ENCODE results near the gene CCDC81.

Gene CCDC81

GRCh38 chr11:86377972-86378371 lies 3.3 kb downstream of the CCDC81 start:
- no peaks in the 10 kb centered on the region for H3K27me3 ChIP-seq (ENCODE audit: insufficient read depth, poor library complexity, severe bottlenecking)

GRCh38 chr11:86380295-86381059 lies 5.8 kb downstream of the CCDC81 start:
- Histone ChIP-seq H3K27ac (replicated peaks) (no peak overlapping the region), H3K27me3 (ENCODE audit: insufficient read depth, poor library complexity, severe bottlenecking) (no peaks in the 10 kb centered on the region), H3K4me3 (replicated peaks; ENCODE audit: insufficient read depth, low read length) (no peak overlapping the region)
- TF ChIP-seq CTCF (IDR thresholded peaks at IDR 0.05; ENCODE audit: insufficient read depth, low read length) (no peak), SPI1 (IDR thresholded peaks at IDR 0.05; ENCODE audit: borderline replicate concordance, low read depth) (no peak), POLR2AphosphoS5 (IDR thresholded peaks at IDR 0.05; ENCODE audit: low read depth) (no peak), GABPA (IDR thresholded peaks at IDR 0.05; ENCODE audit: low read depth) (no peak), REST (IDR thresholded peaks at IDR 0.05; ENCODE audit: insufficient replicate concordance, low read depth) (no peak)
- DNase-seq (ENCODE audit: low read depth in 1 of 2, low spot score in 1 of 2) = no peak

More at GRCh38 chr11:86377972-86378371, 3.3 kb downstream of the CCDC81 start:
- no peak overlapping the region for H3K27ac ChIP-seq (replicated peaks)
- DNase-seq (ENCODE audit: low read depth in 1 of 2, low spot score in 1 of 2) = no peak
- TF ChIP-seq CTCF (IDR thresholded peaks at IDR 0.05; ENCODE audit: insufficient read depth, low read length) (no peak), POLR2AphosphoS5 (IDR thresholded peaks at IDR 0.05; ENCODE audit: low read depth) (no peak), REST (IDR thresholded peaks at IDR 0.05; ENCODE audit: insufficient replicate concordance, low read depth) (no peak), SPI1 (IDR thresholded peaks at IDR 0.05; ENCODE audit: borderline replicate concordance, low read depth) (no peak), GABPA (IDR thresholded peaks at IDR 0.05; ENCODE audit: low read depth) (no peak)
- H3K4me3 ChIP-seq (replicated peaks; ENCODE audit: insufficient read depth, low read length) = no peak overlapping the region

- TF ChIP-seq SPI1 (IDR thresholded peaks at IDR 0.05; ENCODE audit: borderline replicate concordance, low read depth) = no peak
- no peak for TF ChIP-seq CTCF (IDR thresholded peaks at IDR 0.05; ENCODE audit: insufficient read depth, low read length)
- no peak for TF ChIP-seq POLR2AphosphoS5 (IDR thresholded peaks at IDR 0.05; ENCODE audit: low read depth)
- TF ChIP-seq GABPA (IDR thresholded peaks at IDR 0.05; ENCODE audit: low read depth) = no peak
- no peak for TF ChIP-seq REST (IDR thresholded peaks at IDR 0.05; ENCODE audit: insufficient replicate concordance, low read depth)
- no peaks in the 10 kb centered on the region for H3K27me3 ChIP-seq (ENCODE audit: insufficient read depth, poor library complexity, severe bottlenecking)
- H3K4me3 ChIP-seq (replicated peaks; ENCODE audit: insufficient read depth, low read length) = no peak overlapping the region
- H3K27ac ChIP-seq (replicated peaks) = no peak overlapping the region
- DNase-seq (ENCODE audit: low read depth in 1 of 2, low spot score in 1 of 2) = no peak
Measured at GRCh38 chr11:86383041-86383955, 8.6 kb downstream of the CCDC81 start.
